Liver (tissue), 9 donors: ENCODE results near the gene ABCC11. TPM values are rescaled to one million over a fixed set of nuclear protein-coding genes. Genes with fewer than 3 reads are reported as not detected.

Experiments
- DNase-seq: peaks from one replicate; pipeline ENCODE4 v3.0.0-alpha.2; 2017; ENCODE audit warnings: low spot score
- H3K27ac ChIP-seq, 2 donors: one replicate each; pipeline ENCODE4 v1.7.0; 2013; ENCODE audit warnings: inconsistent platforms in 2 of 2, low read length in 2 of 2, control low read depth in 1 of 2, low read depth in 1 of 2, mild to moderate bottlenecking in 1 of 2
- H3K27me3 ChIP-seq, 4 donors: one replicate each; pipeline versions ENCODE4 v1.6.1 to v1.7.0; 2013; ENCODE audit warnings: low read length in 3 of 4, inconsistent platforms in 1 of 4, mild to moderate bottlenecking in 1 of 4, moderate library complexity in 1 of 4; ENCODE audit not compliant: control insufficient read depth in 4 of 4, insufficient read depth in 4 of 4
- H3K36me3 ChIP-seq, 4 donors: one replicate each; pipeline versions ENCODE4 v1.6.1 to v1.7.0; 2013; ENCODE audit warnings: low read length in 3 of 4, mild to moderate bottlenecking in 3 of 4, low read depth in 1 of 4, moderate library complexity in 1 of 4; ENCODE audit not compliant: control insufficient read depth in 4 of 4, insufficient read depth in 3 of 4
- H3K4me1 ChIP-seq, 4 donors: one replicate each; pipeline versions ENCODE4 v1.6.1 to v1.7.0; 2013; ENCODE audit warnings: low read length in 3 of 4, mild to moderate bottlenecking in 3 of 4, moderate library complexity in 1 of 4; ENCODE audit not compliant: control insufficient read depth in 4 of 4, insufficient read depth in 4 of 4
- H3K4me3 ChIP-seq, 3 donors: one replicate each; pipeline versions ENCODE4 v1.6.1 to v1.7.0; 2013; ENCODE audit warnings: low read length in 3 of 3, control low read depth in 1 of 3, low read depth in 1 of 3, mild to moderate bottlenecking in 1 of 3
- H3K9ac ChIP-seq, 2 donors: one replicate each; pipeline ENCODE4 v1.7.0; 2013; ENCODE audit warnings: low read length in 2 of 2, mild to moderate bottlenecking in 2 of 2, moderate library complexity in 2 of 2, control low read depth in 1 of 2, low read depth in 1 of 2
- H3K9me3 ChIP-seq, 4 donors: one replicate each; pipeline versions ENCODE4 v1.6.1 to v1.7.0; 2013; ENCODE audit warnings: low read length in 3 of 4; ENCODE audit not compliant: control insufficient read depth in 4 of 4
- ATF3 ChIP-seq: IDR thresholded peaks from 2 replicates; pipeline ENCODE4 v1.6.1; 2016; ENCODE audit warnings: antibody characterized with exemption
- CTCF ChIP-seq: fragments of 150-350 bp; IDR thresholded peaks from 2 replicates; pipeline ENCODE4 v1.5.1; 2017; ENCODE audit warnings: improper control_type of control experiment, low read depth, low read length; ENCODE audit not compliant: missing input control
- EGR1 ChIP-seq, 2 donors: IDR thresholded peaks; 2 replicates each; pipeline ENCODE4 v1.6.1; 2016 to 2018; ENCODE audit warnings: antibody characterized with exemption in 2 of 2, low read depth in 2 of 2
- FOXA1 ChIP-seq: IDR thresholded peaks from 2 replicates; pipeline ENCODE4 v1.6.1; 2016; ENCODE audit warnings: antibody characterized with exemption
- FOXA2 ChIP-seq: IDR thresholded peaks from 2 replicates; pipeline ENCODE4 v1.6.1; 2016; ENCODE audit warnings: antibody characterized with exemption
- GABPA ChIP-seq, 2 donors: IDR thresholded peaks in 1 of 2; conservative IDR thresholded peaks in 1 of 2; 2 replicates each; pipeline ENCODE4 v1.6.1; 2016; ENCODE audit warnings: antibody characterized with exemption in 2 of 2, mild to moderate bottlenecking in 1 of 2, moderate library complexity in 1 of 2
- HNF4A ChIP-seq, 2 donors: conservative IDR thresholded peaks; 2 replicates each; pipeline ENCODE4 v1.6.1; 2016; ENCODE audit warnings: antibody characterized with exemption in 2 of 2, mild to moderate bottlenecking in 2 of 2
- HNF4G ChIP-seq: IDR thresholded peaks from 2 replicates; pipeline ENCODE4 v1.6.1; 2016; ENCODE audit warnings: antibody characterized with exemption
- JUND ChIP-seq, 2 donors: IDR thresholded peaks; 2 replicates each; pipeline ENCODE4 v1.6.1; 2016; ENCODE audit warnings: antibody characterized with exemption in 2 of 2
- MAX ChIP-seq: IDR thresholded peaks from 2 replicates; pipeline ENCODE4 v1.6.1; 2016; ENCODE audit warnings: antibody characterized with exemption
- NR2F2 ChIP-seq: IDR thresholded peaks from 2 replicates; pipeline ENCODE4 v1.6.1; 2016; ENCODE audit warnings: antibody characterized with exemption
- RAD21 ChIP-seq, 2 donors: IDR thresholded peaks; 2 replicates each; pipeline ENCODE4 v1.6.1; 2016; ENCODE audit warnings: antibody characterized with exemption in 2 of 2, mild to moderate bottlenecking in 2 of 2
- REST ChIP-seq: IDR thresholded peaks from 2 replicates; pipeline ENCODE4 v1.6.1; 2016; ENCODE audit warnings: antibody characterized with exemption, mild to moderate bottlenecking
- RXRA ChIP-seq, 2 donors: IDR thresholded peaks; 2 replicates each; pipeline ENCODE4 v1.6.1; 2017 to 2018; ENCODE audit warnings: antibody characterized with exemption in 2 of 2, mild to moderate bottlenecking in 1 of 2
- SP1 ChIP-seq: IDR thresholded peaks from 2 replicates; pipeline ENCODE4 v1.6.1; 2018; ENCODE audit warnings: antibody characterized with exemption, mild to moderate bottlenecking
- TAF1 ChIP-seq: conservative IDR thresholded peaks from 2 replicates; pipeline ENCODE4 v1.6.1; 2016; ENCODE audit warnings: antibody characterized with exemption, mild to moderate bottlenecking
- YY1 ChIP-seq: IDR thresholded peaks from 2 replicates; pipeline ENCODE4 v1.6.1; 2016; ENCODE audit warnings: antibody characterized with exemption, mild to moderate bottlenecking
- ZBTB33 ChIP-seq: IDR thresholded peaks from 2 replicates; pipeline ENCODE4 v1.6.1; 2016; ENCODE audit warnings: antibody characterized with exemption
- WGBS: extraction: QIAGEN DNeasy Blood & Tissue Kit; methylation state at CpG from one replicate; pipeline ENCODE4 v1.1.7; 2013; 5-methylcytosine and 5-hydroxymethylcytosine counted together
- polyA plus RNA-seq, 2 donors: library from polyadenylated mRNA; stranded (reverse) in 1 of 2; unstranded in 1 of 2; fragments of 200-250 nt in 1 of 2; fragments of >200 nt in 1 of 2; fragmentation: Nextera tagmentation in 1 of 2; extraction: Ambion mirVana in 1 of 2; gene quantifications; one replicate each; pipeline versions ENCODE4 v1.2.1 to v1.2.3, GENCODE V29; 2013 to 2015
- total RNA-seq, 2 donors: library from RNA; depleted of rRNA; stranded (reverse); fragments of >200 nt; gene quantifications; one replicate each; pipeline ENCODE4 v1.2.3, GENCODE V29; 2014
- donor health status: healthy.
- donor health status: healthy.
- donor health status: healthy.
- donor health status: healthy.
- donor health status: healthy.

The ABCC11 gene
- total and polyA plus RNA-seq, 4 donors = 1.4 to 22.3 (median 2.7) TPM

- H3K4me3 ChIP-seq = no peak overlapping the region
- no peaks in the 10 kb centered on the region for H3K36me3 ChIP-seq
- H3K27me3 ChIP-seq = no peaks in the 10 kb centered on the region
- 83% methylated on average over 5 of the region's 5 CpGs for WGBS
- H3K9me3 ChIP-seq = peaks cover 0 to 1% (median 0%) of the 10 kb centered on the region in 4 donors
- no peak overlapping the region for H3K9ac ChIP-seq
- no peak for DNase-seq
- H3K4me1 ChIP-seq = peaks cover 0 to 2% (median 0%) of the 10 kb centered on the region in 4 donors
- TF ChIP-seq JUND (IDR thresholded peaks at IDR 0.05) = no peak
- TF ChIP-seq GABPA (IDR thresholded peaks at IDR 0.05 in 1 of 2, conservative IDR thresholded peaks at IDR 0.05 in 1 of 2) = no peak
- TF ChIP-seq CTCF = no peak
- TF ChIP-seq REST = no peak
- no peak for TF ChIP-seq HNF4G
- TF ChIP-seq FOXA2 = no peak
- TF ChIP-seq RXRA (IDR thresholded peaks at IDR 0.05) = no peak
- no peak for TF ChIP-seq ZBTB33
- no peak for TF ChIP-seq HNF4A (conservative IDR thresholded peaks at IDR 0.05)
- no peak for TF ChIP-seq RAD21 (IDR thresholded peaks at IDR 0.05)
- no peak for TF ChIP-seq NR2F2
- TF ChIP-seq EGR1 (IDR thresholded peaks at IDR 0.05; ENCODE audit: low read depth in 2 of 2) = no peak
- TF ChIP-seq YY1 = no peak
- no peak for TF ChIP-seq TAF1
- no peak overlapping the region for H3K27ac ChIP-seq
Measured at GRCh38 chr16:48153774-48154173, 93.6 kb downstream of the ABCC11 start.

GRCh38 chr16:48152226-48152625 is 95.1 kb downstream of the ABCC11 start:
- Histone ChIP-seq H3K4me1 (peaks cover 0 to 2% (median 0%) of the 10 kb centered on the region in 4 donors), H3K27ac (no peak overlapping the region), H3K4me3 (no peak overlapping the region), H3K9me3 (peaks cover 0 to 1% (median 0%) of the 10 kb centered on the region in 4 donors), H3K27me3 (no peaks in the 10 kb centered on the region), H3K36me3 (no peaks in the 10 kb centered on the region), H3K9ac (no peak overlapping the region)
- DNase-seq = no peak
- WGBS = 96% methylated on average over 9 of the region's 9 CpGs
- TF ChIP-seq TAF1 (no peak), HNF4G (no peak), SP1 (no peak), EGR1 (IDR thresholded peaks at IDR 0.05; ENCODE audit: low read depth in 2 of 2) (no peak), RXRA (IDR thresholded peaks at IDR 0.05) (no peak), NR2F2 (no peak), JUND (IDR thresholded peaks at IDR 0.05) (no peak), GABPA (IDR thresholded peaks at IDR 0.05 in 1 of 2, conservative IDR thresholded peaks at IDR 0.05 in 1 of 2) (no peak), RAD21 (IDR thresholded peaks at IDR 0.05) (no peak), FOXA1 (no peak), YY1 (no peak), HNF4A (conservative IDR thresholded peaks at IDR 0.05) (no peak), MAX (no peak), ATF3 (no peak), REST (no peak), CTCF (no peak)
